HL-60 (cell line): ENCODE results near the gene TMPRSS11F.

Experiments used
- DNase-seq, 2 experiments: peaks; one replicate each; pipeline ENCODE4 v3.0.0-alpha.2; 2010 to 2020; ENCODE audit warnings: low read depth in 1 of 2, low spot score in 1 of 2
- H3K27ac ChIP-seq: fragments of 250-450 bp; sonication (Bioruptor Pico); replicated peaks from 2 replicates; pipeline ENCODE4 v1.5.1; 2020; ENCODE audit warnings: mild to moderate bottlenecking, moderate library complexity
- H3K27me3 ChIP-seq: fragments of 250-450 bp; sonication (Bioruptor Pico); 2 replicates; pipeline ENCODE4 v1.5.1; 2021; ENCODE audit warnings: mild to moderate bottlenecking, moderate library complexity; ENCODE audit not compliant: insufficient read depth, poor library complexity, severe bottlenecking
- H3K4me3 ChIP-seq: replicated peaks from 2 replicates; pipeline ENCODE4 v1.5.1; 2011; ENCODE audit warnings: mild to moderate bottlenecking, control low read depth, low read length; ENCODE audit not compliant: insufficient read depth
- GABPA ChIP-seq: IDR thresholded peaks from 2 replicates; pipeline ENCODE4 v1.6.1; 2012; ENCODE audit warnings: low read depth
- POLR2AphosphoS5 ChIP-seq: IDR thresholded peaks from 2 replicates; pipeline ENCODE4 v1.6.1; 2012; ENCODE audit warnings: low read depth
- SPI1 ChIP-seq: IDR thresholded peaks from 2 replicates; pipeline ENCODE4 v1.6.1; 2012; ENCODE audit warnings: low read depth, mild to moderate bottlenecking, borderline replicate concordance
- TF ChIP-seq, protein P1 (sequence below): IDR thresholded peaks from one replicate; pipeline ENCODE4 v1.5.1; 2011; ENCODE audit warnings: low read length, control low read depth, inconsistent platforms; ENCODE audit not compliant: insufficient read depth
- TF ChIP-seq, protein P2 (sequence below): IDR thresholded peaks from 2 replicates; pipeline ENCODE4 v1.6.1; 2012; ENCODE audit warnings: low read depth; ENCODE audit not compliant: insufficient replicate concordance

TMPRSS11F gene

DNA sequence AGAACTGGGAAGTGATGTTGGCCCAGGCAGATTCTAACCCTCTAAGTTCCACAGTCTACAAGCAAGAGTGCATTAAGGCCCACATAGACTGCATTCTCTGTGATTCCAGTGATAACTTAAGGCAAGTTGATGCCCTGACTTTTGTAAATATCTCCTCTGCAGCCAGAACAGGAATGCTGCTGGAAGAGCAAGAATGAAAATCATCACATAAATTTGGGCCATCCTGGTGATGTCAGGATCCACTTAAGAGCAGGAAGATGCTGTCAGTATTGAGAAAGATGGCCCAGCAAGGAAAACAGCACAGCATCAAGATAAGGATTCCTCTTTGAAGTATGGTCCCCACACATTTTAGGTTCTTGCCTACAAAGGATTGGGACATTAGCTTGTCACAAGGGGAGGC lies 52.4 kb downstream of the TMPRSS11F start:
- no peak overlapping the region for H3K4me3 ChIP-seq
- no peak for DNase-seq
- TF ChIP-seq POLR2AphosphoS5 = no peak
- no peak for TF ChIP-seq SPI1
- no peak for TF ChIP-seq GABPA
- TF ChIP-seq, protein P1, sequence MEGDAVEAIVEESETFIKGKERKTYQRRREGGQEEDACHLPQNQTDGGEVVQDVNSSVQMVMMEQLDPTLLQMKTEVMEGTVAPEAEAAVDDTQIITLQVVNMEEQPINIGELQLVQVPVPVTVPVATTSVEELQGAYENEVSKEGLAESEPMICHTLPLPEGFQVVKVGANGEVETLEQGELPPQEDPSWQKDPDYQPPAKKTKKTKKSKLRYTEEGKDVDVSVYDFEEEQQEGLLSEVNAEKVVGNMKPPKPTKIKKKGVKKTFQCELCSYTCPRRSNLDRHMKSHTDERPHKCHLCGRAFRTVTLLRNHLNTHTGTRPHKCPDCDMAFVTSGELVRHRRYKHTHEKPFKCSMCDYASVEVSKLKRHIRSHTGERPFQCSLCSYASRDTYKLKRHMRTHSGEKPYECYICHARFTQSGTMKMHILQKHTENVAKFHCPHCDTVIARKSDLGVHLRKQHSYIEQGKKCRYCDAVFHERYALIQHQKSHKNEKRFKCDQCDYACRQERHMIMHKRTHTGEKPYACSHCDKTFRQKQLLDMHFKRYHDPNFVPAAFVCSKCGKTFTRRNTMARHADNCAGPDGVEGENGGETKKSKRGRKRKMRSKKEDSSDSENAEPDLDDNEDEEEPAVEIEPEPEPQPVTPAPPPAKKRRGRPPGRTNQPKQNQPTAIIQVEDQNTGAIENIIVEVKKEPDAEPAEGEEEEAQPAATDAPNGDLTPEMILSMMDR = no peak
- TF ChIP-seq, protein P2, sequence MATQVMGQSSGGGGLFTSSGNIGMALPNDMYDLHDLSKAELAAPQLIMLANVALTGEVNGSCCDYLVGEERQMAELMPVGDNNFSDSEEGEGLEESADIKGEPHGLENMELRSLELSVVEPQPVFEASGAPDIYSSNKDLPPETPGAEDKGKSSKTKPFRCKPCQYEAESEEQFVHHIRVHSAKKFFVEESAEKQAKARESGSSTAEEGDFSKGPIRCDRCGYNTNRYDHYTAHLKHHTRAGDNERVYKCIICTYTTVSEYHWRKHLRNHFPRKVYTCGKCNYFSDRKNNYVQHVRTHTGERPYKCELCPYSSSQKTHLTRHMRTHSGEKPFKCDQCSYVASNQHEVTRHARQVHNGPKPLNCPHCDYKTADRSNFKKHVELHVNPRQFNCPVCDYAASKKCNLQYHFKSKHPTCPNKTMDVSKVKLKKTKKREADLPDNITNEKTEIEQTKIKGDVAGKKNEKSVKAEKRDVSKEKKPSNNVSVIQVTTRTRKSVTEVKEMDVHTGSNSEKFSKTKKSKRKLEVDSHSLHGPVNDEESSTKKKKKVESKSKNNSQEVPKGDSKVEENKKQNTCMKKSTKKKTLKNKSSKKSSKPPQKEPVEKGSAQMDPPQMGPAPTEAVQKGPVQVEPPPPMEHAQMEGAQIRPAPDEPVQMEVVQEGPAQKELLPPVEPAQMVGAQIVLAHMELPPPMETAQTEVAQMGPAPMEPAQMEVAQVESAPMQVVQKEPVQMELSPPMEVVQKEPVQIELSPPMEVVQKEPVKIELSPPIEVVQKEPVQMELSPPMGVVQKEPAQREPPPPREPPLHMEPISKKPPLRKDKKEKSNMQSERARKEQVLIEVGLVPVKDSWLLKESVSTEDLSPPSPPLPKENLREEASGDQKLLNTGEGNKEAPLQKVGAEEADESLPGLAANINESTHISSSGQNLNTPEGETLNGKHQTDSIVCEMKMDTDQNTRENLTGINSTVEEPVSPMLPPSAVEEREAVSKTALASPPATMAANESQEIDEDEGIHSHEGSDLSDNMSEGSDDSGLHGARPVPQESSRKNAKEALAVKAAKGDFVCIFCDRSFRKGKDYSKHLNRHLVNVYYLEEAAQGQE = no peak
- H3K27me3 ChIP-seq = no peaks in the 10 kb centered on the region
- no peak overlapping the region for H3K27ac ChIP-seq

DNA sequence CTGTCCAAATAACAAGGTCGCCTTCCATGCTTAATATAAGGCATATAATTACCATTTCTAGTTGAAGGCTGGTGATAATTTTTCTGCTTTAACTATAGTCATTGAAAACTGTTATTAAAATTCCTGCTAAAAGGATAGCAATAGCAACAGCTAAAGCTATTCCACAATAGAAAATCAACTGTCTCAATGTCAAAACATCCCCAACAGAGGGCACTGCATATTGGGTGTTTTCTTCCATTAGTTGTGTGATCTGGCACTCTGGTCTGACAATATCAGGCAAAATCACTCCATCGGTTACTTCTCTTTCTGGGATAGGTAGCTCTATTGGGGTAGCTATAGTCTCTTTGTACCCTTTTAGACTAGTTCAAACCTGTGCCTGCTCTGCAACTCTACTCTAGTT lies 53.5 kb downstream of the TMPRSS11F start:
- Histone ChIP-seq H3K27me3 (no peaks in the 10 kb centered on the region), H3K4me3 (no peak overlapping the region), H3K27ac (no peak overlapping the region)
- no peak for DNase-seq
- TF ChIP-seq, protein P1 = no peak
- no peak for TF ChIP-seq GABPA
- no peak for TF ChIP-seq SPI1
- TF ChIP-seq, protein P2 = no peak
- TF ChIP-seq POLR2AphosphoS5 = no peak

DNA sequence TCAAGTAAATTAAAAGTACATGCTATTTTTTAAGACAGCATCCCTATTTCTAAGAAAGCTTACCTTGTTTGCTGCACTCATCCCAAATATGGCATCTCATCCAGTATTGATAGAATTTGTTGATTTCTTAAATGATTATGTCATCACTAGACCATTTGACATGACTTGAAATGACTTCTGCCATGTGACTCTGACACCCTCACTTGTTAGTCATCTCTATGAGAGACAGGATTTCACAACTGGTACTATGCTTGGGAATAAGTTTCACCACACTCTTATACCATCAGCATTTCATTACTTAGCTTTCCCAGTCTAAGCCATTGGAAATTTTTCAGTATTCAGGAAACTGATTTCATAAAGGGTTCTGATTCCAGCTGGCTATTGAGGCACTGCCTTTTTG lies 55.3 kb downstream of the TMPRSS11F start:
- no peak overlapping the region for H3K27ac ChIP-seq
- TF ChIP-seq SPI1 = no peak
- TF ChIP-seq, protein P1 = no peak
- TF ChIP-seq GABPA = no peak
- TF ChIP-seq, protein P2 = no peak
- TF ChIP-seq POLR2AphosphoS5 = no peak
- H3K27me3 ChIP-seq = no peaks in the 10 kb centered on the region
- H3K4me3 ChIP-seq = no peak overlapping the region
- no peak for DNase-seq
